HG03575 (cell line): ENCODE results near the gene ZNF20.

Experiments
- ATAC-seq: cut with Tn5 transposase; IDR thresholded peaks from one replicate; pipeline ENCODE4 v1.9.1; 2021; ENCODE audit not compliant: unreplicated experiment, insufficient number of reproducible peaks, low FRiP score; ENCODE audit errors: extremely low read depth

The ZNF20 gene

GRCh38 chr19:12139885-12140544 is at the start of gene ZNF20:
TSS of gene ZNF20 (minus strand) at chr19:12140350. CDS start at chr19:12140182, 168 bp downstream.
- ATAC-seq: no peak

DNA sequence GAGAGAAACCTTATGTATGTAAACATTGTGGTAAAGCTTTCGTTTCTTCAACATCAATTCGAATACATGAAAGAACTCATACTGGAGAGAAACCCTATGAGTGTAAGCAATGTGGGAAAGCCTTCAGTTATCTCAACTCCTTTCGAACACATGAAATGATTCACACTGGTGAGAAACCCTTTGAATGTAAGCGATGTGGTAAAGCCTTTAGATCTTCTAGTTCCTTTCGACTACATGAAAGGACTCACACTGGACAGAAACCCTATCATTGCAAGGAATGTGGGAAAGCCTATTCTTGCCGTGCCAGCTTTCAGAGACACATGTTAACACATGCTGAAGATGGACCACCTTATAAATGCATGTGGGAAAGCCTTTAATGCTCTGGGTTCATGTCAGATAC is 47.5 kb upstream of the ZNF20 start:
- no peak for ATAC-seq

- ATAC-seq: no peak
Measured at GRCh38 chr19:12180377-12180776, 40.2 kb upstream of the ZNF20 start.

- ATAC-seq: no peak
Measured at GRCh38 chr19:12166626-12167025, 26.5 kb upstream of the ZNF20 start.

DNA sequence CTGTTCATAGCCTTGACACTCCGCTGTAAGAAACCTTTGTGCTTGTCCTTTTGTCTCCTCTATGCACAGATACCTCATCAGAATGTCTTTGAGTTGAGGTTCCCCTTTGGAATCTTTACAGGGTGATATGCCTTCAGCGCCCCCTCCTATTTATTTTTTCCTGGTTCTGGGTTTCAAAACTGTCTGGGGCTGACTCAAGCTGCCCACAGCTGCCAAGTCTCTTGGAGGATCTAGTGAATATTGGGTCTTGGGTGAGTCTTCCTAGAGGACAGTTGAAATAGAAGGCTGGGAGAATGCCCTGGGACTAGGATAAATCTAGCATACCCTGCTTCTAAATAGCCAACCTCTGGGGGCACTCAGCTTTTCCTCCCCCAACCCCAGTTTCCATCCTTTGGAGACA is 23.7 kb upstream of the ZNF20 start:
- no peak for ATAC-seq

DNA sequence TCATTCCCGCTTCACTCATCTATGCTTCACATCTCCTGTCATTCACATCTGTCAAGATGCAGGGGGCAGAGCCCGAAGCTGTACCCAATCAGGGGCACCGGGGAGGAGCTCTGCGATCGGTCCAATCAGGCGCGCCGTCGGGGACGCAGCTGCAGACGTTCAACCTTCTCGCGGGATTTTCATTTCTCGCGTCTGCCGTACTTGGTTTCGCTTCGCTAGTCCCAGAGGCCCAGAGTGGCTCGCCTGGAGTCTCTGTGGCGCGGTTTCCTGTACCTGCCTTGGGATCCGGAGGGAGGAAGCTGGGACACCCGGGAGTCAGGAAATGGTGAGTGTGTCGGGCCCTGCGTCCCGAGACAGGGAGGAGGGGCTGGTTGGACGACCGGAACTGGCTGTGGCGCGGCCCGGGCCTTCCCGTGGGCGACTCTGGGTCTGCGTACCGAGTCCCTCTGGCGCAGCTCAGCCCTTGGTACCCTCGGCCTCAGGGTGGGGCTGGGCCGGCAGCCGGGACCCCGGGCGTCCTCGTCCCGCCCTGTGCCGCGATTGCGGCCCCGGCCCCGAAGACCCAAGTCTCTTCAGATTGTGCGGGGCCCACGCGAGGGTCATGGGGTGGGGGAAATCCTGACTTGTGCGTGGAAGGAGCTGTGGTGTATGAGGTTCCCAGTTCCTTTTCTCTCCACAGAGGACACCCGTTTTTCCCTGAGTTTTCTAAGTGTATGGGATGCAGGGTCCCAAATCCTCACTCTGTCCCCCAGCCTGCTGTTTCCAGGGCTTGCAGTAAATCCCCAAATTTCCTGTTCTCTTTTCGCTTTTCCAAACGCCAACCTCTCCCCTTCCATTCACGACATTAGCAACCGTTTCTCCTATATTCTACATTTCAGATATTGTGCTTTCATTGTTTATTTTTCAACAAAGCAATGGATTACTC is 23.0 kb upstream of the ZNF20 start, which contains the start of gene ZNF136:
TSS of gene ZNF136 (plus strand) at position 215 of the 925 bp plus-strand sequence. CDS start at position 323, 108 bp downstream.
- peak; percentile 57 for ATAC-seq

DNA sequence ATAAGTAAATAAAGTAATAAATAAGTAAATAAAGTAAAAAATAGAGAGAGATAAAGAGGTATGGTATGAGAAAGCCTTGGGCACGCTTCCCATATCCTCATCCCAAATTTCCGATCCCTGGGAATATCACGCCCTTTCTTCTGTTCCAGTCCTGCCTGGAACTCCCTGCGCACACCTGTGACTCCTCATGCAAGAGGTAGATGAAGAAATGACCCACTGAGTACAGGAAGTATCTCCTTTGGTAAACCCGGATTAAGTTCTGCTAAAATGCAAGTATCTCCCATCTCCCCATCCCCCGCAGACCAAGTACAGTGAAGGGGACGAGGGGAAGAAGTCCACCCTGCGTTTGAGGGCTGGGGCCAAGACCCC is 22.3 kb upstream of the ZNF20 start:
- ATAC-seq: peak; percentile 8

DNA sequence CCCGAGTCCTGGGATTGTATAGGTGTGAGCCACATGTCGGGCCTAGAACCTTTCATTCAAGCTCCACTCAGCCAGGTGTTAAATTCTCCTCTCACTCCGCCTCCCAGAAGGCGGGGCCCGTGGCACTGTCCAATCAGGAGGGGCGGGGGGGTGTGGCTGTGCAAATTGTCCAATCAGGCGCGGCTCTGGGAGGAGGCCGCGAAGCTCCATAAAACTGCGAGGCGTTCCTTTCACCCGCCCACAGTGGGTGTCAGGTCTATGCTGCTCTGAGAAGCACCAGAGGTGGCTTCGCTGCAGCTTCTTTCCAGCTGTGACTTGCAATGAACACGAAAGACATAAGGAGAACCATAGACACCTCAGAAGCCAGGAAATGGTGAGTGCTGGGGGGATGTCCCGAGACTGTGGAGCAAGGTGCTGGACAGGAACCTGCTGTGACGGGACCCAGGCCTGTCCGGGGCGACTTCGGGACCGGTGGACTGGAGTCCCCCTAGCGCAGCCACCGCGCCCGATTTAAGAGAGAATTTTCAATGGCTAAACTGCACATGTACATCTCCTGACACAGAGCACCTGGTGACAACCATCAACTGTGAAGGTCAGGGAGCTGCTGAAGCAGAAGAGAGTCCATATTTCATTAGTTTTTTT is 19.7 kb upstream of the ZNF20 start:
- no peak for ATAC-seq

DNA sequence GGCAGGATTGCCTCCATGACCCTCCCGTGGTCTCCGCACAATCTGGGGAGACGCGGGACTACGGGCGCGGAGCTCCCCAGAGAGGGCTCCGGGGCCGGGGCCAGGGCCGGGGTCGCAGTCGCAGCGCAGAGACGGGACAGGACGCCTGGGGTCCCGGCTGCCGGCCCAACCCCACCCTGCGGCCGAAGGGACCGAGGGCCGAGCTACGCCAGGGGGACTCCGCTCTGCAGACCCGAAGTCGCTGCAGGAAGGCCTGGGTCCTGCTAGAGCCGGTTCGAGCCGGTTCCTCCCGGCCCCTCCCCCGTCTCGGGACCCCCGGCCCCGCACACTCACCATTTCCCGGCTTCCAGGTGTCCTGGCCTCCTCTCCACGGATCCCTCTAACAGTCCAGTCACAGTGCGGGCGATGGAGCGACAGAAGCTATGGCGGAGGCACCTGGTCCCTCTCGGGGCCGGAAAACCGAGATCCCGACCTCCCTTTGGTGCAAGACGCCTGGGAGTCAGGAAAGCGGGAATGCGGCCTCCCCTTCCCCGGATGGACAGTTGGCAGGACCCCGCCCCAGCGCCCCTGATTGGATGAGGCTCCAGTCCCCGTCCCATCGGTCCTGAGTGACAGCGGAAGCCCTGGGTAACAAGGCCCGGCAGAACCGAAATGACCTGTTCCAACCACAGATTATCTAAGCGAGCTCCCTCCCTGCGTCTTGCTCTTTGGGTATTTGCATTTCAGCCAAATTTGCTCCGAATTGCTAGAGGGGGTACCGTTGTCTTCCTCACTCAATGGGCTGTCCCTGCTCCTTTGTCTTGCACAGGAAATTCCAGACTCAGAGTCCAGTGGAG is 16.3 kb upstream of the ZNF20 start, which contains the start of gene ZNF625:
TSS of gene ZNF625 (minus strand) at position 512 of the 836 bp plus-strand sequence. CDS start at position 336, 176 bp downstream.
- ATAC-seq: no peak

DNA sequence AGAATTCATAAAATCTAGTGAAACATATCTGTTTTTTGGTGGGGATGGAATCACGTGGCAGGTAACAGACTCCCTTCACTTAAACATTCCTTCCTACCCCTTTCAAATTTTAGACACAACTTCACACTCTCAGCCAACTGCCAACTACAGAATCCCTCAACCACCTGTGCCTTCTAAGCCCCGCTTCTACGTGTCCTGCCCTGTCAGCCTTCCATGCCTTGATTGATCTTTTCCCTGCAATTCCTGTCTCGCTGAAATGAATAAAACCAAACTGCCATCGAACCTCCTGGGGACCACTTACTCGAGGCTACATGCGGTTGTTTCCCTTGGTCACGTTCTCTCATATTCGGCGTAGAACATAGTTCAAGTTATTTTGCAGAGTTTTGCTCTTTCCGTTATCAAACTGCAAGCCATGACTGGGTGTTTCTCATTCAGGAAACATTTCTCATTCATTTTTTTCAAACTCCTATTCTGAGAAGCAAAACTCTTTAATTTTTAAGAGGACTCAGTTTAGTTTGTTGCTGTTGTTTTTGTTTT is 15.2 kb upstream of the ZNF20 start:
- no peak for ATAC-seq

DNA sequence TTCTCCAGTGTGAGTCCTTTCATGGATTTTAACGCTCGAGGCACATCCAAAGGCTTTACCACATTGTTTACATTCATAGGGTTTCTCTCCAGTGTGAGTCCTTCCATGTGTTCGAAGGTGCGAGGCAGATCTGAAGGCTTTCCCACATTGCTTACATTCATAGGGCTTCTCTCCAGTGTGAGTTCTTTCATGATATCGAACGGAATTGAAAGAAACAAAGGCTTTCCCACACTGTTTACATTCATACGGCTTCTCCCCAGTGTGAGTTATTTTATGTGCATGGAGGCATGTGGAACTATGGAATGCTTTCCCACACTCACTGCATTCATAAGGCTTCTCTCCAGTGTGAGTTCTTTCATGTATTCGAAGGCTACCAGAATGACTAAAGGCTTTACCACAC is 5.2 kb upstream of the ZNF20 start:
- ATAC-seq: no peak

DNA sequence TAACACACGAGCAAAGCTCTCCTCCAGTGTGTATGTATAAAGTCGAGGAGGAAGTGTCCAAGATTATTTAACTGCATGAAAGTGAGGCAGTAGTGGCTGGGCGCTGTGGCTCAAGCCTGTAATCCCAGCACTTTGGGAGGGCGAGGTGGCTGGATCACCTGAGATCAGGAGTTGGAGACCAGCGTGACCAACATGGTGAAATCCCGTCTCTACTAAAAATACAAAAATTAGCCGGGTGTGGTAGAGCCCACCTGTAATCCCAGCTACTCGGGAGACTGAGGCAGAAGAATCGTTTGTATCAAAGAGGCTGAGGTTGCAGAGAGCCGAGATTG is 1.2 kb upstream of the ZNF20 start:
- no peak for ATAC-seq

DNA sequence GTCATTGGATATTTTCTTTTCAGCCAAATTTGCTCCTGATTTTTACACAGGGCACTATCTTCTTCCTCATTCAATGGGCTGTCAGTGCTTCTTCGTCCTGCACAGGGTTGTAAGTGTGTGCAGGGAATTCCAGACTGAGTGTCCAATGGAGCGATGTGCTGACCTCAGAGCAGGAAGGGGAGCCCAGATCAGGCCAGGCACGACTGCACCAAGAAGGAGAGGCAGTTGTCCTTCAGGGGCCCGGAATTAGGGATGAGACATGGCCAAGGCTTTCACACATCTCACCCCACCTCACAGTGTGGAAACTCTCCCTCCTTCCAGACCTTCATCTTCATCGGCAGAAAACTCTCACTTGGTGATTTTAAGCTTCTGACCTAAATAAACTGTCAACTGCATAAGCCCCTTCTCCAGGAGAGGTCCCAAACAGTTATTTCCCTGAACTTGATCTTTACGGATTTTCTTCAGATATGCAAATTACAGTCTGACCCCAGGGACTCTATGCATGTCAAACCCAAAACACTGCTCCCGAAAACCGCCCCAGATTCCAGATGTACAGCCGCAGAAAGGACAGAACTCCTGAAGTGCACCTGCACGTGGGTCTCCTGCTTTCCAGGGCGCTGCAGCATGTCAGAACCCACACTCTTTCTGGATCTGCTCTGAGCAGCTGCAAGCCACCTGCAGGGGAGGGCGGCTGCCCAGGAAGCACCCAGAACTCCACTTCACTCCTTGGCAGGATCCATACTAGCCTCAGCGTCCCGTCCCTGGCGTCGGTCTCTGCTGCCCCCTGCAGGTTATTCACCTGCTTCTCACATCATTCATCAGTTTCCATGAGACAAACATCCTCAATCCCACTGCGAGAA is 625 bp upstream of the ZNF20 start:
- no peak for ATAC-seq

GRCh38 chr19:12139269-12139668 is 881 bp downstream of the ZNF20 start:
- ATAC-seq: no peak

GRCh38 chr19:12137221-12137940 is 2.8 kb downstream of the ZNF20 start:
- ATAC-seq: no peak

- ATAC-seq: no peak
Measured at GRCh38 chr19:12133069-12133468, 7.1 kb downstream of the ZNF20 start.

GRCh38 chr19:12126707-12127106 is 13.4 kb downstream of the ZNF20 start:
- ATAC-seq: no peak
